MCF 10A (cell line): ENCODE data around the gene HARS2. TPM values are rescaled to one million over a fixed set of nuclear protein-coding genes. Genes with fewer than 3 reads are reported as not detected.
"Not testable (repeated sequence)": the region's sequence is repeated elsewhere in the genome, so short reads cannot be mapped to it uniquely, and the experiment has no call there.

Source experiments
- BruUV-seq: library from RNA; stranded (reverse); fragments of 400-500 nt; replicated peaks from 2 replicates; lab custom pipeline; 2021; lab: Mats Ljungman, UMichigan
- CTCF ChIA-PET: fragments of 300-600 bp; sonication (Branson Sonifier 250); formaldehyde crosslinking; extraction: SDS; loops from one replicate; lab custom pipeline; 2021; ENCODE audit warnings: antibody characterized with exemption, inconsistent platforms; lab: Yijun Ruan, JAX
- POLR2A ChIA-PET: fragments of 300-600, 350-650 bp; sonication (Branson Sonifier 250); formaldehyde crosslinking; extraction: SDS; loops from one replicate; lab custom pipeline; 2020; ENCODE audit warnings: antibody characterized with exemption, inconsistent platforms; lab: Yijun Ruan, JAX
- DNase-seq: peaks from one replicate; pipeline ENCODE4 v3.0.0-alpha.2; 2018; ENCODE audit not compliant: unreplicated experiment
- H3K27ac Mint-ChIP-seq: one replicate; pipeline ENCODE4 v1.8.0; 2022; ENCODE audit warnings: mild to moderate bottlenecking, low read depth, mixed read lengths; ENCODE audit not compliant: unreplicated experiment
- H3K27me3 Mint-ChIP-seq: one replicate; pipeline ENCODE4 v1.8.0; 2022; ENCODE audit warnings: mixed read lengths; ENCODE audit not compliant: insufficient read depth, unreplicated experiment
- H3K36me3 Mint-ChIP-seq: one replicate; pipeline ENCODE4 v1.8.0; 2022; ENCODE audit warnings: mild to moderate bottlenecking, moderate library complexity, mixed read lengths; ENCODE audit not compliant: insufficient read depth, unreplicated experiment
- H3K4me1 Mint-ChIP-seq: one replicate; pipeline ENCODE4 v1.8.0; 2022; ENCODE audit warnings: mixed read lengths; ENCODE audit not compliant: insufficient read depth, unreplicated experiment
- H3K4me3 Mint-ChIP-seq: one replicate; pipeline ENCODE4 v1.8.0; 2022; ENCODE audit warnings: mild to moderate bottlenecking, moderate library complexity, mixed read lengths; ENCODE audit not compliant: unreplicated experiment
- H3K9me3 Mint-ChIP-seq: one replicate; pipeline ENCODE4 v1.8.0; 2022; ENCODE audit warnings: mixed read lengths; ENCODE audit not compliant: unreplicated experiment
- CTCF ChIP-seq: fragments of 200-600 bp; IDR thresholded peaks from one replicate; pipeline ENCODE4 v1.8.0; 2022; ENCODE audit warnings: antibody characterized with exemption, mild to moderate bottlenecking; ENCODE audit not compliant: unreplicated experiment
- intact Hi-C: fragments of 100-400 bp; cut with micrococcal nuclease; formaldehyde crosslinking; loops from 2 replicates; pipeline ENCODE4 v1.14.1; 2022
- total RNA-seq: library from RNA; stranded (reverse); gene quantifications from 2 replicates; pipeline ENCODE4 v1.2.3, GENCODE V29; 2022

Gene HARS2
- total RNA-seq, 1 experiment from 2014 or later = 48.5 TPM

GRCh38 chr5:140711794-140712193 lies 20.5 kb downstream of the HARS2 start:
- Mint-ChIP-seq H3K4me1 (peaks cover 5% of the 10 kb centered on the region), H3K4me3 (peak overlapping the region; percentile 88), H3K9me3 (no peaks in the 10 kb centered on the region), H3K36me3 (peaks cover 25% of the 10 kb centered on the region), H3K27me3 (no peaks in the 10 kb centered on the region), H3K27ac (peak overlapping the region; percentile 94)
- no TSS peak for BruUV-seq
- ChIA-PET CTCF (interaction anchor here (0.7 to 1.8 kb wide), 7 partner anchors 8 to 882 kb away, joined by 3 to 11 read pairs (median 4); no protein-coding TSS in a partner anchor), POLR2A (interaction anchor here (0.7 to 5.1 kb wide), 16 partner anchors 9 to 445 kb away, joined by 3 to 95 read pairs (median 10); partner anchors contain the start of genes ANKHD1, HARS1, HARS2 and IK)
- intact Hi-C loops = loop anchor here (1.0 to 10.0 kb wide), 4 partner anchors 8 to 263 kb away; partner anchors contain the start of genes HARS1, HARS2, IK and NDUFA2
- TF ChIP-seq CTCF = no peak
- no peak for DNase-seq

GRCh38 chr5:140713562-140714094 lies 22.4 kb downstream of the HARS2 start:
- no peak overlapping the region for H3K27ac Mint-ChIP-seq
- intact Hi-C loops = loop anchor here (5.0 to 10.0 kb wide), 2 partner anchors 66 to 261 kb away; partner anchors contain the start of genes IK and NDUFA2
- no TSS peak for BruUV-seq
- no peak for TF ChIP-seq CTCF
- CTCF ChIA-PET = no interaction called here
- H3K27me3 Mint-ChIP-seq = no peaks in the 10 kb centered on the region
- no peak for DNase-seq
- H3K36me3 Mint-ChIP-seq = peaks cover 33% of the 10 kb centered on the region
- H3K4me3 Mint-ChIP-seq = no peak overlapping the region
- POLR2A ChIA-PET = interaction anchor here (1.8 kb wide), 1 partner anchor 13 kb away, joined by 6 read pairs; the partner anchor contains the start of gene ZMAT2
- peaks cover 12% of the 10 kb centered on the region for H3K4me1 Mint-ChIP-seq
- no peaks in the 10 kb centered on the region for H3K9me3 Mint-ChIP-seq

GRCh38 chr5:140716238-140716637 lies 25.0 kb downstream of the HARS2 start:
- H3K27me3 Mint-ChIP-seq, H3K27ac Mint-ChIP-seq, H3K9me3 Mint-ChIP-seq, DNase-seq, BruUV-seq, H3K4me3 Mint-ChIP-seq: not testable (repeated sequence)
- ChIA-PET CTCF (interaction anchor here (0.7 kb wide), 1 partner anchor 24 kb away, joined by 3 read pairs; no protein-coding TSS in a partner anchor), POLR2A (interaction anchor here (0.7 to 1.6 kb wide), 3 partner anchors 10 to 169 kb away, joined by 3 to 5 read pairs (median 4); partner anchors contain the start of gene WDR55)
- Mint-ChIP-seq H3K4me1 (peaks cover 24% of the 10 kb centered on the region), H3K36me3 (peaks cover 39% of the 10 kb centered on the region)
- intact Hi-C loops = loop anchor here (5.0 to 10.0 kb wide), 2 partner anchors 159 to 259 kb away; partner anchors contain the start of gene SRA1

GRCh38 chr5:140718266-140718592 lies 27.0 kb downstream of the HARS2 start:
- TSS peak; percentile 71 for BruUV-seq
- POLR2A ChIA-PET = interaction anchor here (0.7 to 7.4 kb wide), 16 partner anchors 9 to 1103 kb away, joined by 3 to 72 read pairs (median 6); partner anchors contain the start of genes ANKHD1, EIF4EBP3, HARS1 and HARS2
- no peak for TF ChIP-seq CTCF
- intact Hi-C loops = loop anchor here (1.0 to 10.0 kb wide), 3 partner anchors 54 to 257 kb away; partner anchors contain the start of genes SRA1 and WDR55
- H3K9me3 Mint-ChIP-seq = no peaks in the 10 kb centered on the region
- no peaks in the 10 kb centered on the region for H3K27me3 Mint-ChIP-seq
- H3K4me3 Mint-ChIP-seq = peak overlapping the region; percentile 73
- peaks cover 35% of the 10 kb centered on the region for H3K36me3 Mint-ChIP-seq
- H3K4me1 Mint-ChIP-seq = peaks cover 24% of the 10 kb centered on the region
- DNase-seq = no peak
- CTCF ChIA-PET = interaction anchor here (0.6 to 3.1 kb wide), 12 partner anchors 14 to 1251 kb away, joined by 3 to 12 read pairs (median 3); partner anchors contain the start of genes HARS1, HARS2 and PCDHA12
- H3K27ac Mint-ChIP-seq = peak overlapping the region; percentile 86

- H3K36me3 Mint-ChIP-seq = peaks cover 30% of the 10 kb centered on the region
- H3K4me3 Mint-ChIP-seq = peak overlapping the region; percentile 11
- peak; percentile 26 for DNase-seq
- CTCF ChIA-PET = interaction anchor here (0.6 to 3.1 kb wide), 12 partner anchors 10 to 840 kb away, joined by 3 to 11 read pairs (median 4); no protein-coding TSS in a partner anchor
- H3K9me3 Mint-ChIP-seq, H3K27me3 Mint-ChIP-seq, BruUV-seq, H3K27ac Mint-ChIP-seq: not testable (repeated sequence)
- intact Hi-C loops = loop anchor here (1.0 to 5.0 kb wide), 3 partner anchors 145 to 478 kb away; no protein-coding TSS in a partner anchor
- H3K4me1 Mint-ChIP-seq = peaks cover 24% of the 10 kb centered on the region
- POLR2A ChIA-PET = interaction anchor here (0.6 to 7.4 kb wide), 8 partner anchors 11 to 836 kb away, joined by 3 to 72 read pairs (median 8); partner anchors contain the start of genes EIF4EBP3, IK, NDUFA2 and ZMAT2
Measured at GRCh38 chr5:140720738-140721137, 29.5 kb downstream of the HARS2 start.

GRCh38 chr5:140721395-140721794 lies 30.1 kb downstream of the HARS2 start:
- intact Hi-C loops = loop anchor here (5.0 kb wide), 1 partner anchor 479 kb away; no protein-coding TSS in a partner anchor
- not testable (repeated sequence) for H3K27me3 Mint-ChIP-seq, H3K9me3 Mint-ChIP-seq, H3K27ac Mint-ChIP-seq, BruUV-seq, H3K4me3 Mint-ChIP-seq
- peak; percentile 11 for DNase-seq
- Mint-ChIP-seq H3K36me3 (peaks cover 36% of the 10 kb centered on the region), H3K4me1 (peaks cover 24% of the 10 kb centered on the region)
- ChIA-PET POLR2A (interaction anchor here (0.6 to 7.4 kb wide), 6 partner anchors 12 to 836 kb away, joined by 3 to 72 read pairs (median 6); partner anchors contain the start of genes EIF4EBP3 and ZMAT2), CTCF (interaction anchor here (0.6 to 2.4 kb wide), 8 partner anchors 10 to 370 kb away, joined by 3 to 11 read pairs (median 4); partner anchors contain the start of gene SLC4A9)
